ENCODE data around the gene ACER1.
"Not testable (repeated sequence)": the region's sequence is repeated elsewhere in the genome, so short reads cannot be mapped to it uniquely, and the experiment has no call there.

- TF ChIP-seq CTCF, POLR2A (IDR thresholded peaks at IDR 0.05): not testable (repeated sequence)
Measured at GRCh38 chr19:6360857-6361216, 27.4 kb upstream of the ACER1 start.
